Measurements from ENCODE around the gene NUP210.

Gene NUP210

DNA sequence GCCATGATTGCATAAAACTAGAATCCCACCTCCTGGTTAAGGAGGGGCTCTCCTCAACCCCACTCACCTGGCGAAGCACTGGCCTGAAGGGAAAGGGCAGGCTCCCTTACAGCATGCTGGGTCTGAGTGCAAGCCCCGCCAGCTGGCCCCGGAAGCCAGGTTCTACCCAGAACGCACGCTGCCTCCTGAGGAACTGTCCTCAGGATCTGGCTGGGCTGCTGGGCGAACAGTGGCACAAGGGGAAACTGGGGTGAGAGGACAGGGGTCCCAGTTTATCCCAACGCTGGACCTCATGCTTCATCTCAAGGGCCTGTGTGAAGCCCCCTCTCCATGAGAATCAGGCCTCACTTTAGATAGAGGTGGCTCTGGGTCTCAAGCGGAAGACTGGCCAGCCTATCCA is 47.5 kb downstream of the NUP210 start:
- DNase-seq: no peak

DNA sequence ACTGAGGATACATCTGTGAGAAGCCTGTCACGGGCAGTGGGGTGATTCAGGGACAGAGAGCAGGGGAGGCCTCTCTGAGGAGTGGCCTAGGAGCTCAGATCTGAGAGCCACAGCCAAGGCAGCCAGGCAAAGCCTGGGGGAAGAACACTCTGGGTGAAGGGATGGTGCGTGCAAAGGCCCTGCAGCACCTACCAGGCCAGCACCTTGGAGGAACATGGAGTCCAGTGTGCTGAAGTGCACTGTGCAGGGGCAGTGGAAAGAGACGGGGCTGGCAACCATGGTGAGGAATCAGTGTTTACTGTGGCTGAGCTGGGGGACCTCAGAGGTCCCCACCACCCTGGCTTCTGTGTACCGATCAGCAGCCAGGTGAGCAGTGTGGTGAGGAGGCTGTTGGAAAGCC is 48.0 kb downstream of the NUP210 start:
- no peak for DNase-seq

DNA sequence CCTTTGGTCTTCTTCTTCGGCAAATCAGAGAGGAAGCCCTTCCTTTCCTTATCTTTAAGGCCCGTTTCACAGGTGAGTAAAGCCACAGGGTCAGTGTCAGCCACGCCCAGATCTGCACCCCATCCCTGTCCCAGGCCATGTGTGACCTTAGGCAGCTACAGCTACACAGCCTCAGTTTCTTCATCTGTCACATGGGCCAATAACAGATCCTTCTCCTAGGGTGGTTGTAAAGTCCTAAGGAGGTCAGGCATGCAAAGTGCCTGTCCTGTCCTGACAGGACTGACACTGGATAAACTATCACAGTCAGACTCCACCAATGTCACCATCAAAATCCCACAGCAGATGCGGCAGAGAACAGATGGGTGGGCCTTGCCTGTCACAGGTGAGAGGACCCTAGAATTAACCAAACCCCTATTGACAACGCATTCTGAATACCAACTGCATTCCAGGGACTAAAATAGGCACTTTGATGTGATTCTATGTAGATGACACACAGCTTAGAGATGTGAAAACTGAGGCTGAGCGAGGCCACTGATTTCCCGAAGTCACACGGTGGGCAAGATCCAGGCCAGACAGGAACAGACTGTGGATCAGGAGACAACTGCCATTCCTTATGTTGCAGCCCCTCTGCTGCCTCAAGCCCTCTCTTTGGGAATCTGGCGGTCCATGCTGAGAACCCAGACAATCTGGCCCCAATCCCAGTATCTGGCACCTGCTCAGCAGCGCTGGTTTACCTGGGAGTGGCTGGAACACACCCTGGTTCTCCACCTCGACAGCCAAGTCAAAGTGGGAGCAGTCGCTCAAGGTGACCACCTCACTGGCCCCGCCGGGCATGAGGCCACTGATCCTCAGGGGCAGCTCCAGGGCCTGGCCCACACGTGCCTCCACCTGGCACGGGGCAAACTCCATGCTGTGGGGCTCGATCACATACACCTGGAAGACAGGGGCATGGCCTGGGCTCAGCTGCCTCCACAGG is 48.7 kb downstream of the NUP210 start:
- no peak for DNase-seq

DNA sequence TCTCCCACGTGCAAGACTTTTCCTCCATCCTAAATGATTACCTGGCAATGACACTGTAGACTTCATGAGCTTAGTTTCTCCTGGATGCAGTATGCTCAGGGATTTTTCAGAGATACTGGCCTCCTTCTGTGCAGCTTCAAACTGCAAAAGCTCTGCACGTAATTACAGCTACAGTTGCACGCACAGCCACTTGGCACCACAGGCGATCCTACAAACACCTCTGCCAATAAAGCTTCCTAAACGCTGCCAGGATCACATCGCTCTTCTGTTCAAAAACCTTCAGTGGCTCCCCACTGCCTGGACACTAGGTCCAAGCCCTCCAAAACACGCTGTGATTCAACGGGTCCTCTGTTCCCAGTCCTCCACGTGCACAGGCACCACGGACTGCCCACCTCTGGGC is 49.5 kb downstream of the NUP210 start:
- no peak for DNase-seq

DNA sequence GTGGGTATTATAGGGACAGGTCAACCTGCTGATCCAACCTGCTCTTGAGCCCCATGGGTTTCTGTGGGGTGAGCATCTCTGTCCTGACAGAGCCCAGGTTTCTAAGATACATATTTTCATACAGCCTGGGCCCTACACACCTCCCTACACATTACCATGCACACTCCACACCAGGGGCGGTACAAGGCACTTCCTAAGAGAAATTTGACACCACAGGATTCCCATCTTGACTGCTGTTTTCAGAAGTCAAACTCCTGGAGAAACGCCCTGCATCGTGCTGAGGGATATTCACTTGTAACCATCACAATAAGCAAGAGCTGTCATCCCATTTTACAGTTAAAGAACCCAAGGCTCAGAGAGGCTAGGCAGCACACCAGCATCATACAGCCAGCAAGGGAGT is 50.1 kb downstream of the NUP210 start:
- DNase-seq: no peak

DNA sequence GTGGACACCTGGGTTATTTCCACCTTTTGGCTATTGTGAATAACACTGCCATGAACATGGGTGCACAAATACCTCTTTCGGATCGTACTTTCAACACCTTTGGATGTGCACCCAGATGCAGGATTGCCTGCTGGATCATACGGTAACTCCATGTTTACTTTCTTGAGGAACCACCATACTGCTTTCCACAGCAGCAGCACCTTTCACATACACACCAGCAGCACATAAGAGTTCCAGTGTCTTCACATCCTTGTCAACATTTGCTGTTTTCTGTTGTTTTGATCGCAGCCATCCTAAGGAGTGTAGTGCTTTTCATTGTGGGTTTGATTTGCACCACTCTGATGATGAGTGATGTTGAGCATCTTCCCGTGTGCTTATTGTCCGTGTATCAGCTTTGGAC is 51.3 kb downstream of the NUP210 start:
- no peak for DNase-seq

DNA sequence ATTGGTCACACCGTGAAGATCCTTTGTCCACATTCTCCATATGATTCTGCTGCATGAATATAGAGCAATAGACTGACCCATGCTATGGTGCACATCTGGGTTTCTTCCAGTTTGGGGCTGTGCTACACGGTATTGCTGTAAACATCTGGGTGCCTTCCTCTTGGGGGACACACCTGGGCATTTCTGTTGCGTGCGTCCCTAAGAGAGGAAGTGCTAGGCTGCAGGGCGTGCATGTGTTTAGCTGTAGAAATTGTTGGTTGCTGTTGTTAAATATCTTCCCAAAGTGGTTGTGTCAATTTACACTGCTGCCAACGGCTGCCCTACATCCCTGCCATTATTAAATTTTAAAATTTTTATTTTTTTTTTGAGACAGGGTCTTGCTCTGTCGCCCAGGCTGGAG is 52.4 kb downstream of the NUP210 start:
- DNase-seq: no peak

DNA sequence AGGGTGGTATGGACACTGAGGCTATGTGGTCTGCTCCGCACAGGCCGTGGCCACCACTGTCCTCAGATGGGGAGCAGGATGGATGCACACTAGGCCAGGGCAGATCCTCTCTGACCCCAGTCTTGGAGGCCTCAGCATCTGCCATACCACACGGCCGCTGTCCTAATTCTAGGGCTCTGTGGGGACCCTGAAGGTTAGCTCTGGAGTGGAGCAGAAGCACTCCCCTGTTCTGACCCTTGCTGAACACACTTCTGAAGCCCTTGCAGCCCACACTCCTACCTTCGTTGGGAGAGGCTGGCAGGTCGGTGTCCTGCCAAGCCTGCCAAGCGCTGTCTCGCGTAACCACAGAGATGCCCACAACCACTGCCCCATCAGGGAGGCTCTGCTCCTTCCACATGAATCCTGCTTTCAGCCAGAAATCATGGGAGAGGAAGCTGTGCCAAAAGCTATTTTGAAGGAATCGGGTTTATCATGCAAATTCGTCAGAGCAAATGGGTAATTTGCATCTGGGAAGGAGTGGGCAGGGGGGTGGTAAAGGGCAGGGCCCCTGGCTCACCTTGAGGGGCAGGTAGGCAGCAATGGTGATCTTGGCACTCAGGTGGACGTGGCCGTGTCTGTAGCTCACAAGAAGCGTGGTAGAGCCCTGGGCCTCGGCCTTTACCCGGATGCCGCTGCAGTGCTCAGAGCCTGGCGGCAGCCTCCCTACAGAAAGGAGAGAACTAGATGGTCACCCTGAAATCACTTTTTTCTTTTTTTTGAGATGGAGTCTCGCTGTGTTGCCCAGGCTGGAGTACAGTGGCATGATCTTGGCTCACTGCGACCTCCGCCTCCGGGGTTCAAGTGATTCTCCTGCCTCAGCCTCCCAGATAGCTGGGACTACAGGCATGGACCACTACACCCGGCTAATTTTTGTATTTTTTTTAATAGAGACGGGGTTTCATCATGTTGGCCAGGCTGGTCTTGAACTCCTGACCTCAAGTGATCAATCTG is 54.4 kb downstream of the NUP210 start:
- no peak for DNase-seq

DNA sequence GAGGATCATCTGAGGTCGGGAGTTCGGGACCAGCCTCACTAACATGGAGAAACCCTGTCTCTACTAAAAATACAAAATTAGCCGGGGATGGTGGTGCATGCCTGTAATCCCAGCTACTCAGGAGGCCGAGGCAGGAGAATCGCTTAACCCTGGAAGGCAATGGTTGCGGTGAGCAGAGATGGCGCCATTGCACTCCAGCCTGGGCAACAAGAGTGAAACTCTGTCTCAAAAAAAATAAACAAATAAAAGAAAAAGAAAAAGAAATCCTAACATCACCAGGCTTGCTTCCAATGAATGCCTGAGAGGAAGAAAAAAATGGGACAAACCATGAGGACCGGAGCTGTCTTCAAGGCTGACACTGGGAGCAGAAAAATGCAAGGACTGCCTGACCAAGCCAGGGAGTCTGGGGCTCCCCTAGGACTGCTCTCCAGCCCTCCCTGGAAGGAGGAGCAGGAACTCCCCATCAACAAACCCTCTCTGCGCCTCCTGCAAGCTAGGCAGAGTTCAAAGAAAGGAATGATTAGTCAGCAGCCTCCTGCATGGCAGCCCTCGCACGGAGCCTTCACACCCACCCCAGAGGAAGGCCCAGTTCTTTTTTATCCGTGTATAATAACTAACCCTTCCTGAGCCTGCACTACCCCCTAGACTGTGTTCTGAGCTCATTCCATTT is 55.4 kb downstream of the NUP210 start:
- no peak for DNase-seq

DNA sequence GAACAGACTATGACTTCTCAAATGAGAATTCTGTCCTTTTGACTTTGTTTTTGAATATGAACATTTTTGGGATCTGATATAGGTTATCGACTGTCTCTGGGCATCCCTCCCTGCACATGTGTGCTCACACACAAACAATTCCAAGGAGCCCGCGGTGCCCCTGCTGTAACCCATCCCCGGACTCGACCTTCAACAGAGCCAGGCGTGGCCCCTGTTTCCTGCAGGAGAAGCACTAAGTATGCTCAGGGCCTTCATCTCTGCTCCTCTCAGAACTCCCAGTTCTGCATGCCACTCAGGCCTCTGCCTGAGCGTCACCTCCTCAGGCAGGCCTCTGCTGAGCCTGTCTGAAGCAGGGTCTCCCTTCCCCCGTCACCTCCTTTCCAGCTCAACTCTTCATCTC is 57.6 kb downstream of the NUP210 start:
- DNase-seq: no peak

DNA sequence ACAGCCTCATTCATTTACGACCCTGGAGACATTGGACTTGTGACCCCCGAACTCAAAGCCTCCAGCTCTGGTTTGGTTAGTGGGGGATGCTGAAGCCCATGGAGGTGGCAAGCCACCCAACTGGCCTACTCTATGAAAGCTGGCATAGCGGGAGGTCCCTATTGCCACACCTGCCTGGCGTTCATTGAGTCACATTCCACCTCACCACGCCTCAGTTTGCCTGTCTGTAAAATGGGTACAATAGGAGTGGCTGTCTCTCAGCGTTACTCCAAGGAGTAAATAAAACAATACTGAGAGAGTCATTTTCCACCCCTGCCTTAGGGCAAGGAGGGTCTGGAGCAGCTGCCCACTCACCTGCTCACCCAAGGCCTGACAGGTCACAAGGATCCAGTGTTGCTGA is 60.2 kb downstream of the NUP210 start:
- no peak for DNase-seq

DNA sequence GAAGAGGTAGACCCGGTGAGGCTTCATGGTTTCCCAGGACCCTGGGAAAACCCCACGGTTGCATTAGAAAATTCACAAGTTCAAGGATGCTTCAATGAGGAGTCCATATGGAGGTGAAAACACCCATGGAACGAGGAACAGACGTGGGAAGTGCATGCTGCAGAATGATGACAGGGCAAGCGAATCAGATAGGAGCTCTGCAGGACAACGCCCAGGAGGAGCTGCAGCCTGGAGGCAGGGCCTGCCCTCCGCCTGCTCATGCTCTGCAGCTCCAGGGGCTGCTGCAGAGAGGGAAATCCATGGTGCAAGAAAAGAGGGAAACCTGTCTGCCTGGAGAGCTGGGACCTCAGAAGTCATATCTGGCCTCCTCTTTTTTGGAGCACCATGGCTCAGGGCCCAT is 61.5 kb downstream of the NUP210 start:
- DNase-seq: no peak

DNA sequence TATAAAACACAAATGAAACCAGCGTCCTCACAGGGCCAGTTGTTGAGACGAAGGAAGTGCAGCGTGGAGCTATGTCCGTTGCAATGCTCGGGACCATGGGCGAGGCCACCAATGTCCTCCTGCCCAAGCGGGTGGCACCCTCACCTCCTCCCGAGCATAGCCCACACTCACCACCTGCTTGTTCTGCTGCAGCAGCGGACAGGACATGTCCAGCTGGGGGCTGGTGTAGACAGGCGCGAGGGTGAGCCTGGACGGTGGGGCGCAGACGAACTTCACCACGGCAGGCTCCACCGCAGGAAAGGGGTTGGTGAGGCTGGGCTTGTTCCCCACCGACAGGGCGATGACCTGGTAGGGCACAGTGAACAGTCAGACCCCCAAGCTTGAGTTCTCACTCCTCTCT is 62.1 kb downstream of the NUP210 start:
- DNase-seq: no peak

DNA sequence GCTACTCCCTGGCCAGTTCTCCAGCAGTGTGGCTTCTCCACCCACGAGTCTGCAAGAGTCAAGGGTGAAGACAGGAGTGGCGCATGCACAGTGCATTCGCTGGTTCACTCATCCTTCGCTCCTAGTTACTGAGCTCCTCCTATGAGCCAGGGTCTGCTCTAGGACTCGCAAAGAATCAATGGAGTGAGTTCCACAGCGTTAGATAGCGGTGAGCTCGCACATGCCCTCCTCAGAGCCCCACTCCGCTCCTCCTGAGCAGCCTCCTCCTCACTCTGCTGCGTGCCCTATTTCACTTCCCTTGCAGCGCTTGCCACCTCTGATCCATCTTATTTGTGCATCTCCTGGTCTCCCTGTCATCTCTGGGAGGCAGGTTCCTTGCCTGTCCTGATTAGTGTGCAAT is 63.0 kb downstream of the NUP210 start:
- DNase-seq: no peak

DNA sequence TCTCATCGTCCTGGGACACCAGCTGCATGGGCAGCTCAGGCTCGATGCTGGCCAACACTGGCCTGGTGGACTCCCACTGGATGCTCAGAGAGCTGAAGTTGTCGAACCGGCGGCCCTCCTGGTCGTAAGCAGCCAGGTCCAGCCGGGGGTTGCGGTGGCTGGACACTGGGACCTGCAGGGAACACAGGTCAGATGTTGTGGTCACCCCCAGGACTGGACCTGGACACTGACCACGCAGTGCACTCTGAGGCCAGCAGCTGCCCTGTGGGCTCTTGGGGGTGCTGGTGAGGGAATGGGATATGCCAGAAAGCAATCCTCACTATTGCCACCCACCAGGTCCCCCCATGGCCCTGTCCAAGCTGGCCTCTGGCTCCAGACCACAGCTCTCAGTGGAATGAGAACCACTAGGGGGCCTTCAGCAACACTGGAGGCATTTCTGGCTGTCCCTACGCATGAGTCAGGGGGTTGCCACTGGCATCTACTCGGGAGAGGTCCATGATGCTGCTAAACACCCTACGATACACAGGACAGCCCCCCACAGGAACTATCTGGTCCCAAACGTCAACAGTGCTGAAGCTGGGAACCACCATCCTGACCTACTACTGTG is 66.1 kb downstream of the NUP210 start:
- DNase-seq: no peak

DNA sequence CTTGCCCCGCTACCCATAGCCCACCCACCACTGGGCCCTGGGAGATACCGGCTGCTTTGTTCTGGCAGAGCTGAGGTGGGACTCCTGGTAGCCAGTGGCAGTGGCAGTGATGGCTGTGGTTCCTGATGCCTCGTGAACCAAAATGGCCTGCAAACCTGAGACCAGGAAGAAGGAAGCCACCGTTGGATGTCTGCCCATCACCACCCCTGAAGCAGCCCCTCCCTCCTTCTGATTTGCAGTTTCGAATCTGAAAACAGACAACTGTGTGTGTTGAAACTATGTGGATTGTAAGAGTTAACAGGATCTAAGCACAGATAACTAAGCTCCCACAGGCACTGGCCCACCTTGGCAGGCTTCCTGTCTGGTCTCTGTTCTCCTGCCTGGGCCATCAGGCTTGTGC is 66.6 kb downstream of the NUP210 start:
- DNase-seq: no peak

DNA sequence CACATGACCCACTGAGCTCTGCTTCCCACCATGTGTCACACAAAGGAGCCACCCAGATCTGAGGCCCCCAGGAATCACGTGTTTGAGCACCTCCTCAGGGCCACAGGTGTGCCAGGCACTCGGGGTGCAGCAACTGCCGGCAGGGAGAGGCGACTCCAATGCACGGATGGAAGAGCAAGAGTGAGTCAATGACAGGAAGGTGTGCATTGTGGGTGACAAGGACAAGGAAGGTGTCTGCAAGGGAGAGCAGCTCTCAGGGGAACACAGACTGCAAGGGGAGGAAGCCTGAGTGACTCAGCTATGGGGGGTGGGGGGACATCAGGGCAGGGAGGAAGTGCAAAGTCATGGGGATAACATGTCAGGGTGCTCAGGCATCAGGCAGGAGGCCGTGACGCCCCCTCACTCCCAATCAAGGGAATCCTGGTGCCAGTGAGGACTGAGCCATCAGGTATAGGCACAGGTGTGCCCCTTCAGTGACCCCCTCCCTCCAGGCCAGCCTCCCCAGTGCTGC is 67.4 kb downstream of the NUP210 start:
- no peak for DNase-seq

DNA sequence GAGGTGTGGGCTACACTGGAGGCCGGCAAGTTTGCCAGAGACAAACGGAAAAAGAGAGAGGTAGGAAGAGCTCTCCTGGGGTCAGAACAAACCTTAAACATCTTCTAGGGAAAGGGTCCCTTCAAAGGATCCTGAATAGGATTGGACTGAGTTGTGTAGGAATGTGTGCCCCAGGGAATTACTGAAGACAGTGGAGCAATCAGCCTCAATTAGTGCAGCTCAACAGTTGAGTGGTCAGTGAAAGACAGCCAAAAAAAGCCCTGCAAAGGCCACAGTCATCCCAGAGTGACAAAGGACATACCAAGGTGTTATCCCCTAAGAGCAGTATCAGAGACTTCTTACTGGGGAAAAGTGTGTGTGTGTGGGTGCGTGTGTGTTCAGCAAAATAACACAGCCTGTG is 70.3 kb downstream of the NUP210 start:
- DNase-seq: no peak

DNA sequence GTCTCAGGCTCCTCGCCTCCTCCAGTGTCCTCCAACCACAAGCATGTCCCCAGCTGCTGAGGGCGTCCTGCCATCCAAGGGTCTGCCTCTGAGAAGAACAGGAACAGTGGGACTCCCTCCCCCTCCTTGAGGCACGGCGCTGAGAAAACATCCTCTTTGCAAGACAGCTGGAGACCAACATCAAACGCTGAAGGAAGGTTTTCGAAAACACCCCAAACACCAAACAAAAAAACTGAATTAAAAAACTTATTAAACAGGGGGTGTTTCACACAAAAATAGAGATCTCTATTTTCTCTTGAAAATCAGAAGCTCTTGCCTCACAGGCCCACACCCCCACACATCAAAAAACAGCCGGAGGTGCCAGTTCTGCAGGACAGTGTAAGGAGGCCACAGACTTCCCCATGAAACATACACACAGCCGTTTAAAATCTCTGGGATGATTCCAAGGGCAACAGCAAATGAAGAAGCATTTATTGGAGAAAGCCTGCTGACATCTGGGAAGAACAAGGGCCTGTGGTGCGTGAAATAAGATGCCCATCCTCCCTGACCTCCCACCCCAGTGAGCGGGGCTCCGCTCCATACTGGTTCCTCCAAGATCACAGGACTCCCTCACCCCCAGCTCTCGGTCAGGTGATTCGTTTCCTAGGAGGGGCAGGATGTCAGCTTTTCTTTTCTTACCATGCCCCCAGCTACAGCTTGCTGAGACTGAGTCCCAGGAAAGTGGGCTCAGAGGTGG is 71.3 kb downstream of the NUP210 start:
- DNase-seq: no peak

DNA sequence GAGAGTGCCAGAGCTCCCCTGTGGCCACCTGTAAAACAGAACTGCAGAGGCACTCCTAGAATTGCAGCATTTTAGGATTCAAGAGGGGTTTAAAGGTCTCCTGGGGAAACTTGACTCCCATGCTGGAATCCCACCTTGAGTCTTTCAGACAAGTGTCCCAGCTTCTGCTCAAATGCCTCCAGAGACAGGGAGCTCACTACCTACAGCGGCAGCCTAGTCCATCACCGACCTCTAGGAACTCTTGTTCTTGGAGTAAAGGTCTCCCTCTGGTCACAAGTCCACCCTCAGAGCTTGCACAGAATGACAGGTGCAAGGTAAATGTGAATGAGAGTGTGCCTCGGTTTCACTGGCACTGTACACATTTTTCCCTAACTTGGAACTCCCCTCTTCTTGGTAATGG is 72.0 kb downstream of the NUP210 start:
- no peak for DNase-seq

DNA sequence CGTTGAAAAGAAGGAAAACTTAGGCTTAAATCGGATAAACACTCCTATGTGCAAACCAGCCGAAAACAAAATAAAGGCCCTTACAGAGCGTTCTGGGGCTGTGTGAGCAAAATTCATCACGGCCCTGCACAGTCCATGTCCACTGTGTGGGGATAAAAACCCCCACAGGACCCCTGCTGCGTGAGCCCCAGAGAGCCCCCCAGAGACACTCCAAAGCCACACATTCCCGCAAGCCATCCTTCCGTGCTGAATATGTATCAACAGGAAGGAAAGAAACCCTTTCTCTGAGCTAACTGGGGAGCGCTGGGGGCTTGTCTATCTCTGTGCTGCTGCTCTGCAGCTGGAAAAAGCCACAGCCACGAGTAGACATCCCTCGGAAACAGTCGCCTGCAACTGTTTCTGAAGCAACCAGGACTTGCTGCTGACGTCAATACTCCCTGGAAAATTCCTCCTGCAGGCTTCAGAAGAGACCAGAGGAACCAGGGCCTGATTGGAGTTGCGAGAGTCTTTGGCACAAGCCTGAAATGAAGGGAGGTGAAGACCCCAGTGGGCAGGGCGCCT is 72.7 kb downstream of the NUP210 start:
- DNase-seq: no peak

Data from DMS 273 treated with DMSO at 0.1 percent for 48 hours (cell line).